A549 treated with ZK216348 at 1 μM for 4 hours (cell line): ENCODE data around the gene CEP78. TPM values are rescaled to one million over a fixed set of nuclear protein-coding genes. Genes with fewer than 3 reads are reported as not detected.

Source experiments
- total RNA-seq: library from RNA; stranded (reverse); fragments of 200-300 nt; extraction: Qiagen RNA extraction; gene quantifications from 5 replicates; pipeline ENCODE4 v1.2.3, GENCODE V29; 2022; ENCODE audit warnings: low read depth

Gene CEP78, protein sequence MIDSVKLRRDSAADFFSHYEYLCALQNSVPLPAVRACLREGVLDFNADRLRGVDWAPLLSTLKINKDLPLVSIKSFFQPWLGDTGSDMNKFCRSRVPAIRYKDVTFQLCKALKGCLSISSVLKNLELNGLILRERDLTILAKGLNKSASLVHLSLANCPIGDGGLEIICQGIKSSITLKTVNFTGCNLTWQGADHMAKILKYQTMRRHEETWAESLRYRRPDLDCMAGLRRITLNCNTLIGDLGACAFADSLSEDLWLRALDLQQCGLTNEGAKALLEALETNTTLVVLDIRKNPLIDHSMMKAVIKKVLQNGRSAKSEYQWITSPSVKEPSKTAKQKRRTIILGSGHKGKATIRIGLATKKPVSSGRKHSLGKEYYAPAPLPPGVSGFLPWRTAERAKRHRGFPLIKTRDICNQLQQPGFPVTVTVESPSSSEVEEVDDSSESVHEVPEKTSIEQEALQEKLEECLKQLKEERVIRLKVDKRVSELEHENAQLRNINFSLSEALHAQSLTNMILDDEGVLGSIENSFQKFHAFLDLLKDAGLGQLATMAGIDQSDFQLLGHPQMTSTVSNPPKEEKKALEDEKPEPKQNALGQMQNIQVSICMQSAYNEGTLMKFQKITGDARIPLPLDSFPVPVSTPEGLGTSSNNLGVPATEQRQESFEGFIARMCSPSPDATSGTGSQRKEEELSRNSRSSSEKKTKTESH
- 15.0 to 20.0 TPM (median 18.6 TPM) in 5 replicates for total RNA-seq

GRCh38 chr9:78235762-78236550, at the start of gene CEP78:
CEP78 (plus strand) TSS chr9:78236075; CDS start chr9:78236351, 276 bp downstream.

GRCh38 chr9:78296893-78297671, 61.2 kb downstream of the CEP78 start, which contains the start of gene PSAT1:
PSAT1 (plus strand) TSS chr9:78297125; CDS start chr9:78297211, 86 bp downstream.

Other genes with a start within 250 kb of the CEP78 start
- 8.8 to 20.8 TPM (median 16.6 TPM) in 5 replicates for gene GNAQ, start 204.3 kb upstream of the CEP78 start, total RNA-seq
- gene PSAT1, start 61.0 kb downstream of the CEP78 start, total RNA-seq = 153 to 192 TPM (median 160 TPM) in 5 replicates